ENCODE data around the gene FSTL4. TPM values are rescaled to one million over a fixed set of nuclear protein-coding genes. Genes with fewer than 3 reads are reported as not detected.

FSTL4 gene
- total RNA-seq, 2 experiments from 2014 or later, result not detected

DNA sequence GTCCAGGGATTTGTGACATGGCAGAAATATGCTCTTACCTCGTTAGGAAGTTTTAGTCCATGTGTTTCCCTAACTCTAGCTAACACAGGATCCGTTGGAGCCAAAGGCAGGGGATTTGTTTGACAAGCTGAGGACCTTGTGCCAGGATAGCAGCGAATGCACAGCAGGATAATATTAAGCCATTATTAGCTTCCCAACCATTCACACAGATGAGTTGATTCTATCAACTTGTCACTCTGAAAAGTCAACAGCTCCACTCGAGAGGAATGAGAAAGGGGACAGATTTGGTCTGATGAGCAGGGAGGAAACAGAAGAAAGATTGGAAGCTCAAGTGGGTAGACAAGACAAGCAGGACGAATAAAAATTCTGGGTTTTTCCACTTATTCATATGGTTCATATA, 106.2 kb downstream of the FSTL4 start:
- CTCF ChIA-PET (ENCODE audit: unreplicated experiment), result no interaction called here
- Histone ChIP-seq H3K9me2 (ENCODE audit: insufficient read depth, low read length) (no peaks in the 10 kb centered on the region), H3K27ac (ENCODE audit: low read depth, low read length, poor library complexity, severe bottlenecking) (no peak overlapping the region), H3K4me3 (ENCODE audit: low read depth, low read length, poor library complexity, severe bottlenecking) (no peak overlapping the region), H2AFZ (ENCODE audit: low read length) (no peak overlapping the region), H3K36me3 (ENCODE audit: insufficient read depth, low read length) (no peaks in the 10 kb centered on the region), H3K4me2 (ENCODE audit: low read length) (no peak overlapping the region), H3K4me1 (ENCODE audit: insufficient read depth, low read length, poor library complexity, severe bottlenecking) (no peaks in the 10 kb centered on the region), H3K9me3 (ENCODE audit: low read length) (no peaks in the 10 kb centered on the region), H4K20me1 (ENCODE audit: insufficient read depth, low read length) (no peaks in the 10 kb centered on the region), H3K79me2 (ENCODE audit: insufficient read depth, low read depth, low read length) (no peaks in the 10 kb centered on the region)
- no TSS peak for BruUV-seq (replicated peaks)
- POLR2A ChIA-PET, result interaction anchor here (0.6 to 1.2 kb wide), 3 partner anchors 9 to 529 kb away, joined by 3 read pairs; no protein-coding TSS in a partner anchor
- TF ChIP-seq EZH2phosphoT487 (IDR thresholded peaks at IDR 0.05; ENCODE audit: borderline replicate concordance, low read depth, low read length) (no peak), CTCF (conservative IDR thresholded peaks at IDR 0.05; ENCODE audit: low read length) (no peak)
- intact Hi-C loops (cut with micrococcal nuclease; ENCODE audit: unreplicated experiment), result no loop called here
- DNase-seq (ENCODE audit: low spot score), result no peak

DNA sequence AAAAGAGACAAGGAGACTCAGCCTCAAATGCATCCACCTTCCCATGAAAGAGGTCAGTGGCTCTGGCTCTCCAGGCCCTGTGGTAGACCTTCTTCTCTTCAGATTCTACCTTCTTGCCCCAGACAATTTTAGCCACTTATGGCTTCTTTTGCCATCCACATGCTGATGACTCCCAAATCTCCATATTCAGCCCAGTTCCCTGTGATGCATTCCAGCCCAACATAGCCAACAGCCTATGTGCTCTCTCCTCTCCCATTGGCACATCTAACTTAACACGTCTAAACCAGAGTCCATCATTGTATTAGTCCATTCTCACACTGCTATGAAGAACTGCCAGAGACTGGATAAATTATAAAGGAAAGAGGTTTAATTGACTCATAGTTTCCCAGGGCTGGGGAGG, 108.8 kb downstream of the FSTL4 start:
- no peaks in the 10 kb centered on the region for H3K9me3 ChIP-seq (ENCODE audit: low read length)
- no peak overlapping the region for H2AFZ ChIP-seq (ENCODE audit: low read length)
- no peak overlapping the region for H3K4me2 ChIP-seq (ENCODE audit: low read length)
- no peaks in the 10 kb centered on the region for H4K20me1 ChIP-seq (ENCODE audit: insufficient read depth, low read length)
- intact Hi-C loops (cut with micrococcal nuclease; ENCODE audit: unreplicated experiment), result no loop called here
- TF ChIP-seq CTCF (conservative IDR thresholded peaks at IDR 0.05; ENCODE audit: low read length) (no peak), EZH2phosphoT487 (IDR thresholded peaks at IDR 0.05; ENCODE audit: borderline replicate concordance, low read depth, low read length) (no peak)
- H3K9me2 ChIP-seq (ENCODE audit: insufficient read depth, low read length), result no peaks in the 10 kb centered on the region
- no peaks in the 10 kb centered on the region for H3K36me3 ChIP-seq (ENCODE audit: insufficient read depth, low read length)
- H3K79me2 ChIP-seq (ENCODE audit: insufficient read depth, low read depth, low read length), result no peaks in the 10 kb centered on the region
- ChIA-PET CTCF (ENCODE audit: unreplicated experiment) (no interaction called here), POLR2A (interaction anchor here (1.1 kb wide), 1 partner anchor 12 kb away, joined by 3 read pairs; no protein-coding TSS in a partner anchor)
- no peak overlapping the region for H3K4me3 ChIP-seq (ENCODE audit: low read depth, low read length, poor library complexity, severe bottlenecking)
- BruUV-seq (replicated peaks), result no TSS peak
- DNase-seq (ENCODE audit: low spot score), result no peak
- no peak overlapping the region for H3K27ac ChIP-seq (ENCODE audit: low read depth, low read length, poor library complexity, severe bottlenecking)
- no peaks in the 10 kb centered on the region for H3K4me1 ChIP-seq (ENCODE audit: insufficient read depth, low read length, poor library complexity, severe bottlenecking)

- H3K9me3 ChIP-seq (ENCODE audit: low read length), result no peaks in the 10 kb centered on the region
- no peak overlapping the region for H3K27ac ChIP-seq (ENCODE audit: low read depth, low read length, poor library complexity, severe bottlenecking)
- TF ChIP-seq EZH2phosphoT487 (IDR thresholded peaks at IDR 0.05; ENCODE audit: borderline replicate concordance, low read depth, low read length) (no peak), CTCF (conservative IDR thresholded peaks at IDR 0.05; ENCODE audit: low read length) (no peak)
- ChIA-PET CTCF (ENCODE audit: unreplicated experiment) (interaction anchor here (1.1 kb wide), 1 partner anchor 12 kb away, joined by 3 read pairs; no protein-coding TSS in a partner anchor), POLR2A (interaction anchor here (1.0 kb wide), 1 partner anchor 296 kb away, joined by 3 read pairs; no protein-coding TSS in a partner anchor)
- H4K20me1 ChIP-seq (ENCODE audit: insufficient read depth, low read length), result no peaks in the 10 kb centered on the region
- no peak overlapping the region for H3K4me3 ChIP-seq (ENCODE audit: low read depth, low read length, poor library complexity, severe bottlenecking)
- DNase-seq (ENCODE audit: low spot score), result no peak
- no peaks in the 10 kb centered on the region for H3K4me1 ChIP-seq (ENCODE audit: insufficient read depth, low read length, poor library complexity, severe bottlenecking)
- no TSS peak for BruUV-seq (replicated peaks)
- intact Hi-C loops (cut with micrococcal nuclease; ENCODE audit: unreplicated experiment), result no loop called here
- no peaks in the 10 kb centered on the region for H3K79me2 ChIP-seq (ENCODE audit: insufficient read depth, low read depth, low read length)
- H3K4me2 ChIP-seq (ENCODE audit: low read length), result no peak overlapping the region
- no peaks in the 10 kb centered on the region for H3K36me3 ChIP-seq (ENCODE audit: insufficient read depth, low read length)
- no peaks in the 10 kb centered on the region for H3K9me2 ChIP-seq (ENCODE audit: insufficient read depth, low read length)
- no peak overlapping the region for H2AFZ ChIP-seq (ENCODE audit: low read length)
These were observed 112.4 kb downstream of the FSTL4 start for GRCh38 chr5:133499895-133500294.
